Kidney epithelial cell (primary cell): ENCODE results near the gene KLK5. TPM values are rescaled to one million over a fixed set of nuclear protein-coding genes. Genes with fewer than 3 reads are reported as not detected.

ENCODE experiments used
- DNase-seq: peaks from one replicate; pipeline ENCODE4 v3.0.0-alpha.2; 2010; ENCODE audit warnings: low read depth
- H3K27me3 ChIP-seq: 2 replicates; pipeline ENCODE4 v1.6.0; 2011; ENCODE audit warnings: low read length; ENCODE audit not compliant: control insufficient read depth, insufficient read depth
- H3K36me3 ChIP-seq: 2 replicates; pipeline ENCODE4 v1.5.1; 2011; ENCODE audit warnings: low read length; ENCODE audit not compliant: control insufficient read depth, insufficient read depth
- H3K4me3 ChIP-seq: 2 replicates; pipeline ENCODE4 v1.5.1; 2011; ENCODE audit warnings: low read depth, mild to moderate bottlenecking, control low read depth, low read length
- total RNA-seq: library from RNA; depleted of rRNA; stranded (reverse); fragments of >200 nt; gene quantifications from 2 replicates; pipeline ENCODE4 v1.2.3, GENCODE V29; 2015
- TF ChIP-seq, protein P1 (sequence below): IDR thresholded peaks from 2 replicates; pipeline ENCODE4 v1.5.1; 2011; ENCODE audit warnings: mild to moderate bottlenecking, moderate library complexity, low read length, control low read depth, inconsistent platforms; ENCODE audit not compliant: insufficient read depth, poor library complexity, severe bottlenecking

The KLK5 gene
- total RNA-seq, 1 donor from 2014 or later, result 11.3 TPM

DNA sequence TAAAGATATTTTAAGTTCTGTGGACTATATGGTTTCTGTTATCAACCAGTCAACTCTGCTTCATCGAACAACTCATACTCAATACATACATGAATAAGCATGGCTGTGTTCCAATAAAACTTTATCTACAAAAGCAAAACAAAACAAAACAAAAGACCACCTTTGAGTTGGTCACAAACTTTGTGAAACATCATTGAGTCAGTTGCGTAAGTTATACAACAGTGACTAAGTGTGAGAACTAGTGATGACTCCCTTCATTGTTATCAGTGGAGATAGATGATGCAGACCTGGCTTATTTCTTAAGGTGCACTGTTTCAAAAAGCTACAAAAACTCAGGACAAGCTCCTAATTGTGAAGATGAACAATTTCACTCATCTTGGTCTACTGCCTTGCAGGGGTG is 27.1 kb downstream of the KLK5 start:
- Histone ChIP-seq H3K27me3 (no peaks in the 10 kb centered on the region), H3K4me3 (no peak overlapping the region), H3K36me3 (no peaks in the 10 kb centered on the region)
- DNase-seq, result no peak
- TF ChIP-seq, protein P1, sequence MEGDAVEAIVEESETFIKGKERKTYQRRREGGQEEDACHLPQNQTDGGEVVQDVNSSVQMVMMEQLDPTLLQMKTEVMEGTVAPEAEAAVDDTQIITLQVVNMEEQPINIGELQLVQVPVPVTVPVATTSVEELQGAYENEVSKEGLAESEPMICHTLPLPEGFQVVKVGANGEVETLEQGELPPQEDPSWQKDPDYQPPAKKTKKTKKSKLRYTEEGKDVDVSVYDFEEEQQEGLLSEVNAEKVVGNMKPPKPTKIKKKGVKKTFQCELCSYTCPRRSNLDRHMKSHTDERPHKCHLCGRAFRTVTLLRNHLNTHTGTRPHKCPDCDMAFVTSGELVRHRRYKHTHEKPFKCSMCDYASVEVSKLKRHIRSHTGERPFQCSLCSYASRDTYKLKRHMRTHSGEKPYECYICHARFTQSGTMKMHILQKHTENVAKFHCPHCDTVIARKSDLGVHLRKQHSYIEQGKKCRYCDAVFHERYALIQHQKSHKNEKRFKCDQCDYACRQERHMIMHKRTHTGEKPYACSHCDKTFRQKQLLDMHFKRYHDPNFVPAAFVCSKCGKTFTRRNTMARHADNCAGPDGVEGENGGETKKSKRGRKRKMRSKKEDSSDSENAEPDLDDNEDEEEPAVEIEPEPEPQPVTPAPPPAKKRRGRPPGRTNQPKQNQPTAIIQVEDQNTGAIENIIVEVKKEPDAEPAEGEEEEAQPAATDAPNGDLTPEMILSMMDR, result no peak

DNA sequence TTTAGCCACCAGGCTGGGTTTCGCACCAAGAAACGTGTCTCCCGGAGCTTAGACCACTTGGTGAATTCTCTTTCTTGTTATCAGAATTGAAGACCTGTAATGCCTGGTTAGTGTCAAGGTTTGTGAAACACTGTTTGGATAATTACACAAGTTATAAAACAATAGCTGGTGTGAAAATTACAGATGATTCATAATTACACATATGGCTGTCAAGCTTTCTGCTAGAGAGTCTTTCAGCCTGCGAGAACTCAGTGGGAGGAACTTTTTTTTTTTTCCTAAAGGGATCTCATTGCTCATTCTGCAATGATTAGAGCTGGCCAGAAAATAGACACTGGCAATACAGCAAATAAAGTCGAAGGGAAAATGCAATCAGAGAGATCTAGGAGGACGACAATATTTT is 28.3 kb downstream of the KLK5 start:
- TF ChIP-seq, protein P1, result no peak
- no peaks in the 10 kb centered on the region for H3K36me3 ChIP-seq
- no peak overlapping the region for H3K4me3 ChIP-seq
- DNase-seq, result no peak
- H3K27me3 ChIP-seq, result no peaks in the 10 kb centered on the region

DNA sequence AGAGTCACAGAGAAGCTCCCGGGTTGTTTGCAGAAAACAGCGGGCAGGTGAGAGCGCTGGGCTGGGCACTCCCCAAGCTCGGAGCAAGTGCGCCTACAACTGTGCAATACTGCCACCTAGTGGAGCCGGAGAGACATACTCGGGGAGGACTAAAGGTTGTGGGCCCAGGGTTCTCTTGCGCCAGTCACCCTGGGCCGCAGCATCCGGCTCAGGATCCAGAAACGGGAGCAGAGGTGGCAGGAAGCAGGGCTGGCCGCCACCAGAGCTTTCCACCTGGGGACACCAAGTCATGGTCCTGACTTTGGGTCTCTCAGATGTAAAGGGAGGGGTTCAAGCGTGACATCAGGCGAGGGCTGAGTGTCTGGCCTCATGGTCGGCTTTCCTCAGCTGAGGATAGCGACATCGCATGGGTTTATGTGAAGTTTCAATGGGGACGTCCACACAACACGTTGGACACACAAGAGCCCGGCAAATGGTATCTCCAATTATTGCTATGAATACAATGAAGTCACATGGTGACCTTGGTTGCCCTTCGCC is 30.5 kb downstream of the KLK5 start:
- no peaks in the 10 kb centered on the region for H3K27me3 ChIP-seq
- H3K4me3 ChIP-seq, result no peak overlapping the region
- peak; percentile 32 for DNase-seq
- H3K36me3 ChIP-seq, result no peaks in the 10 kb centered on the region
- TF ChIP-seq, protein P1, result peak; percentile 79

DNA sequence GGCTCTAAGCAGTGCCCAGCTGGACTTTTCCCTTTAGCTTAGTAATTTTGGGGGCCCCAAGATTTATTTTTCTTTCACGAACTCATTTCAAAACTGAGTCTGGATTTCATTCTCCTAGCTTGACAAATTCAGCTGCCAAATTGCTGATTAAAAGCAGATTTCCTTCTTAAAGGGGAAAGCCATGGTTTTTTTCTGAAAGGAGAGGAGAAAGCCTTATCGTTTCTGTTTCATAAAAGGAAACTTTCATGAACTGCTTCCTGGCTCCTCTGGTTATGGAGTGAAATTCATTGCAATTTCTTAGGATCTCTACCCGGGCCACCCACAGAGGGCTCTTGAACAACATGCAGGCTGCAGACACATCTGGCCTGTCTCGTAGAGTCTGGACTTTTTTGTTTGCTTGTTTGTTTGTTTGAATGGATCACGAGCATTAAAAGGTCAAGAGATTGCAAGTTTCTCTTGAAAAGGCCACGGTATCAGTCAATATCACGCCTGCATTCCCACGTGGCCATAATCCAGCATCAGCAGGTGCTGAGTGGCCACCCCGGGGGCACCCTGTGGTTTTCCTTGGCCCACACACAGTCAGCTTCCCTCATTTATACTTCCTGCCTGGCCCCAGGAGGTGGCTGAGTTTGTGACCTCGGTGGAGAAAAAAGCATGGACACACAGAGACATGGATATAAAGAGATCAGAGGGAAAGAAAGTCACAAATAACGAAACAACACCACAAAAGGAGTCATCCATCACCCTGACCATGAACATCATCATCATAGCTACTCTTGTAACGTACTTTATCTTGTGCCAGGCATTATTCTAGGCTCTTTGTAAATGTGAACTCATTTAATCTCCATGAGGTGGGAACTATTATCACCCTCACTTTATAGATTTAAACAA is 31.2 kb downstream of the KLK5 start:
- TF ChIP-seq, protein P1, result no peak
- DNase-seq, result no peak
- Histone ChIP-seq H3K4me3 (no peak overlapping the region), H3K36me3 (no peaks in the 10 kb centered on the region), H3K27me3 (peaks cover 2% of the 10 kb centered on the region)

DNA sequence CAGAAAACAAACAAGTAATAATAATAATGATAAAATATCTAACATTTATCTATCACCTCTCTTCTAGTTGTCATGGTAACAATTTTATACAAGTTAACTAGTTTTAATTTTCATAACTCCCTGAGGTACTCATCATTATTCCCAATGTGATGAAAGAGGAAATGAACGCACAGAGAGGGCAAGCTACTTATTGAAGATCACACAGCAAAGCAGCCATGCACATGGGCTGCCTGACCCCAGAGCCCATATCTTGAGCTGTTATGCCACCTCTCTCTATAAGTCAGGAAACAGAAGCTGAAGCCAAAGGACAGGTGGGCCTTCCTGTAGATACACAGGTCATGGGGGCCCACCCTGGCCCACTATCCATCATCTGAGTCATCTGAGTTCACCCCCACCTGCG is 36.8 kb downstream of the KLK5 start:
- H3K4me3 ChIP-seq, result no peak overlapping the region
- no peak for DNase-seq
- no peaks in the 10 kb centered on the region for H3K36me3 ChIP-seq
- TF ChIP-seq, protein P1, result no peak
- peaks cover 30% of the 10 kb centered on the region for H3K27me3 ChIP-seq
